ENCODE data around the gene TRAPPC5. TPM values are rescaled to one million over a fixed set of nuclear protein-coding genes. Genes with fewer than 3 reads are reported as not detected.
A peak's percentile ranks its signal among the peaks of the same experiment; 100 is the strongest.

The TRAPPC5 gene
- total RNA-seq, 1 experiment from 2014 or later: 101 TPM

DNA sequence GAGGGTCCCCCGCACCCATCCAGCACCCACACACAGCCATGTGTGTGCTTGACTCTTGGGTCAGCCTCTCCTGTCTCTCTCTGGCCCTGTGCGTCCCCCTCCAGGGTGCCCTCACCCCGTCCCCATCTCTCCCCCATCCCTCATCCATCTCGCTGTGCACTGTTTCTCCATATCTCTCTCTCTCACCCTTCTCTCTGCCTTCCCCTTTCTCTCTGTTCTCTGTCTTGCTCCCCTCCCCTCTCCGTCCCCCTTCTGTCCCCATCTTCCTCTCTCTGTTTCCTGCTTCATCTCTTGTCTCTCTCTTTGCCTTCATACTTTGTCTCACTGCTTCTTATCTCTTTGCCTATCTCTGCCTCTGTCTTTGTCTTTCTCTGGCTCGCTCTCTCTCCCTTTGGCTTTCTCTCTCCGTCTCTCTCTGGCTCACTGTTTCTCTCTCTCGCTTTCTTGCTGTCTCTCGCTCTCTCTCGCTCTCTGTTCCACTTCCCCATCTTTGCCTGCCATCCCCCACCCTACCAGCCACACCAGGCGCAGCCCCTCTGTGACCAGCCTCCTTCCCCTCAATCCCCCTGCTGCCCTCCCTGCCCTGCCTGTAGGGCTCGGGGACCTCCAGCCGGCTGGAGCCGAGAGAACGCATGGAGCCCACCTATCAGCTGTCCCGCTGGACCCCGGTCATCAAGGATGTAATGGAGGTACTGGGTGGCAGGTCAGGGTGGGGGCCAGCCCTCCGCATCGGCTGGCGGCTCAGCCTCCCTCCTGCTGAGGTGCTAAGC lies 34.8 kb upstream of the TRAPPC5 start:
- no peak for DNase-seq (ENCODE audit: low read depth)

GRCh38 chr19:7646426-7646700 lies 34.3 kb upstream of the TRAPPC5 start:
- no peak for DNase-seq (ENCODE audit: low read depth)

GRCh38 chr19:7647156-7647555 lies 33.5 kb upstream of the TRAPPC5 start:
- DNase-seq (ENCODE audit: low read depth): no peak

DNA sequence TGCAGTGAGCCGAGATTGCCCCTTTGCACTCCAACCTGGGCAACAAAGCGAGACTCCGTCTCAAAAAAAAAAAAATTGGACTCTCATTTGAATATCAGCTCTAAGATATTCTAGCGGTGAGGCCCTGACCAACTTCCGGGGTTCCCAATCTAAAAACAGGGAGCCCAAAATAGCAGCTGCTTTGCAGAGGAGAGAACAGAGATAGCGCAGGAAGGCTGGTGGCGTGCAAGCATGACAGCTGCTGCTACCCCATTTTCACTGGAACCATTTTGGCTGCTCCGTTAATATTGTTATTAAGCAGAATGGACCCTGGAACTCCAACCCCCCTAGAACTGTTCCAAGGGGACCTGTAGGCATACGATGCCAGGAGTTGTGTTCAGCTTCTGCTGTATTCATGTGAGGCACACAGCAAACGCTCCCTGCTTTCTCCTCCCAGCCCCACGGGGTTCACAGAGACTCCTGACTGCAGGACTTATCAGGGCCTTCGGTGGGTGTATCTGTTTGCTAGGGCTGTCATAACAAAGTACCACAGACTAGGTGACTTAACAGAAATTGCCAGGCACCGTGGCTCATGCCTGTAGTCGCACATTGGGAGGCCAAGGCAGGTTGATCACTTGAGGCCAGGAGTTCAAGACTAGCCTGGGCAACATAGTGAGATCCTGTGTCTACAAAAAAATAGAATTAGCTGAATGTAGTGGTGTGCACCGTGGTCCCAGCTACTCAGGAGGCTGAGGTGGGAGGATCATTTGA lies 32.2 kb upstream of the TRAPPC5 start:
- no peak for DNase-seq (ENCODE audit: low read depth)

- no peak for DNase-seq (ENCODE audit: low read depth)
Observed at GRCh38 chr19:7650148-7650547, 30.5 kb upstream of the TRAPPC5 start.

DNA sequence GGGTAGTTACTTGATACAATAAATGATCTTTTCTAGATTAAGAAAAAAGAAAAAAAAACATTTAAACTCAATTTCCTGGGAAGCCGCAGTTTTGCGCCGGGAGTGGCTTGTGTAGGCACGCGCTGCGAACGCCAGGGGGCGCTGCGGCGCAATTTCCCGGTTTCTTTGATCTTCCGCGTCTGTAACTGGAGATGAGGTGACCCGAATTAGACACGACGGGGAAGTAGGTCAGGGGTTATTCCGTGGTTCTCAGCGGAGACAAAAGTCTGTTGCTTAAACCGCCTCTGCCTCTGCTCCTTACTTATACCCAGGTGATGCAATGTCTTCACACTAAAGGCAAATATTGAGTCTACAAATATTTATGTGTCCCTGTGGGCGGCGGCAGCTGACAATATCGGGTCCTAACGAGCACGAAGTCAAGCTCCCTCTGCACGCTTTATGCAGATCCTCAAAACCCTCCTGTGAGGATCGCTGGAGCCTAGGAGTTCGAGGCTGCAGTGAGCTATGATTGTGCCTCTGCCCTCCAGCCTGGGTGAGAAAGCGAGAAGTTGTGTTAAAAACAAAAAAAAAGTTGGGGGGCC lies 28.5 kb upstream of the TRAPPC5 start:
- DNase-seq (ENCODE audit: low read depth): peak; percentile 71

GRCh38 chr19:7654401-7654800 lies 26.2 kb upstream of the TRAPPC5 start:
- DNase-seq (ENCODE audit: low read depth): peak; percentile 64

DNA sequence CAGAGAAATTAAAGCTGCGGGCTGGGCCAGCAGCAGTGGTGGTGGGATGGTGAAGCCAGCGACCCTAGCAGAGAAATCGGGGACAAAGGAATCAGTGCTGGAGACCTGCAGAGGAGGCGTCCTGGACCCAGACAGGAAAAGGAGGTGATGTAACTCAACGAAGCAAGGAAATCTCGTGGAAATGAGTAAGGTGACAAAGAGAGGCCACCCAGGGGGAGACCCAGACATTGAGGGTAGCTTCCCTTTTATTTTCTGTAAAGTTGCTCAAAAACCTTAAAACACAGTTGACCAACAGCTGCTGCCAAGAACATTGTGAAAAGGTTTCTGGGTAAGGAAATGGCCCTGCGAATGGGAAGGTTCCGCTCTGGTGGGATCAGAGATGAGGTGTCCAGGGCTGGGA lies 25.1 kb upstream of the TRAPPC5 start:
- DNase-seq (ENCODE audit: low read depth): no peak

DNA sequence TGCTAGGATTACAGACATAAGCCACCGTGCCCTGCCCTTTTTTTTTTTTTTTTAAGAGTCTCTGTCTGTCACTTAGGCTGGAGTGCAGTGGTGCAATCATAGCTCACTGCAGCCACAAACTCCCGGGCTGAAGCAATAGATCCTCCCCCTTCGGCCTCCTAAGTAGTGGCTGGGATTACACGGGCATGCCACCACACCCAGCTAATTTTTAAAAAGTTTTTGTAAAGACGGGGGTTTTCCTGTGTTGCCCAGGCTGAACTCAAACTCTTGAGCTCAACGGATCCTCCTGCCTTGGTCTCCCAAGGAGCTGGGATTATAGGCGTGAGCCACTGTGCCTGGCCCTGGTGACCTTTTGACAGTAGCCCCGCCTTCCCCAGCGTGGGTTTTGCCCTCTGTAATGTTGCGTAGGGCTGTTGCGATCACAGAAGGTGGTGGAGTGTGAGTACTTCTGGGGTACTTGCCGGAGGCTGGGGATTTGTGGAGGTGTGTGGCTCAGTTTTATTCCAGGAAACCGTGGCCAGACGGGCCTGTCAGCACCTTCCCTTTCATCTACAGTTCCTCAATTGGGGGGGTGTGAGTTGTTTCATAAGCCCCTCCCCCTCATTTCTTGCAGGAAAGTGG lies 23.4 kb upstream of the TRAPPC5 start:
- DNase-seq (ENCODE audit: low read depth): no peak

DNA sequence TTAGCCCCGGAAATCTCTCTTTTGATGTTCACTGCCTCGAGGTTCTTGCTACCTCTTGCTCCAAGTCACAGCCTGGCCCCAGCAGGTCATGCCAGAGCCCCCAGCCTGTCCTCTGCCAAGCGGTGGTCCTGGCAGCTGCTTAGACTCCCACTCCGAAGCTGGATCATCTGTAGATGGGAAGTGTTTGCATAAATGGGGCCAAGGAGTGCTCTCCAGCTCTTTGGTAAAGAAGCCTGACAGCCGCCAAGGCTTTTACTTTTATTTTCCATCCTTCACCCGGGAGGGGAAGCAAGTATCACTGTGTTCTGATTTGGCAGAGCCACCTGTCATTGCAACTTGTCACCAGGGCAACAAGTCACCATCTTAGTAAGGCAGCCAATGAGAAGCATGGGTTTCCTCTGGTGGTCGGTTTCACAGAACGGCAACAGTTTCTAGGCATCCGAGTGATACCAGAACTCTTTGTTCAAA lies 22.4 kb upstream of the TRAPPC5 start:
- peak; percentile 20 for DNase-seq (ENCODE audit: low read depth)

GRCh38 chr19:7661744-7662538 lies 18.7 kb upstream of the TRAPPC5 start:
- no peak for DNase-seq (ENCODE audit: low read depth)

GRCh38 chr19:7662657-7663056 lies 18.0 kb upstream of the TRAPPC5 start:
- DNase-seq (ENCODE audit: low read depth): no peak

- no peak for DNase-seq (ENCODE audit: low read depth)
Observed at GRCh38 chr19:7663706-7664105, 16.9 kb upstream of the TRAPPC5 start.

GRCh38 chr19:7665076-7665475 lies 15.6 kb upstream of the TRAPPC5 start:
- DNase-seq (ENCODE audit: low read depth): no peak

- no peak for DNase-seq (ENCODE audit: low read depth)
Observed at GRCh38 chr19:7668842-7669241, 11.8 kb upstream of the TRAPPC5 start, which contains the start of gene RETN. RETN (plus strand) TSS chr19:7669049; CDS start chr19:7669327, 278 bp downstream.

- DNase-seq (ENCODE audit: low read depth): no peak
Observed at GRCh38 chr19:7669641-7670040, 11.0 kb upstream of the TRAPPC5 start.

DNA sequence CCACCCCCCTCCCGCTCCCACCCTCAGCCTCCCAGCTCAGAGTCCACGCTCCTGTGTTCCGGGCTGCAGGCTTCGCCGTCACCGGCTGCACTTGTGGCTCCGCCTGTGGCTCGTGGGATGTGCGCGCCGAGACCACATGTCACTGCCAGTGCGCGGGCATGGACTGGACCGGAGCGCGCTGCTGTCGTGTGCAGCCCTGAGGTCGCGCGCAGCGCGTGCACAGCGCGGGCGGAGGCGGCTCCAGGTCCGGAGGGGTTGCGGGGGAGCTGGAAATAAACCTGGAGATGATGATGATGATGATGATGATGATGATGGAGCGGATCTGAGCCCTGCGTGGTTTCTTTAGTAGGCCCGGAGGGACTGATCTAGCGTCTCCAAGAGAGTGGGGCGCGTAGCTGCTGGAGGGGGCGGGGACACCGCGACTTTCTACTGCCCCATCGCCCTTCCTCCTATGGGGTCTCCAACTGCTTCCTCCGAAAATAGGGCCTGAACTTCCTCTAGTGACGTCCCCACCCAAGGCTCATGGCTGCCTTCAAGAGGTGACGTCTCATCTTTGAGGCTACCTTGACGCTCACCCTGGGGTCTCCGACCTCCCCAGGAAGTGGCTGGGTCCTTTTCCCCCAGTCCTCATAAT lies 10.4 kb upstream of the TRAPPC5 start:
- DNase-seq (ENCODE audit: low read depth): no peak

GRCh38 chr19:7670790-7671189 lies 9.8 kb upstream of the TRAPPC5 start:
- DNase-seq (ENCODE audit: low read depth): no peak

DNA sequence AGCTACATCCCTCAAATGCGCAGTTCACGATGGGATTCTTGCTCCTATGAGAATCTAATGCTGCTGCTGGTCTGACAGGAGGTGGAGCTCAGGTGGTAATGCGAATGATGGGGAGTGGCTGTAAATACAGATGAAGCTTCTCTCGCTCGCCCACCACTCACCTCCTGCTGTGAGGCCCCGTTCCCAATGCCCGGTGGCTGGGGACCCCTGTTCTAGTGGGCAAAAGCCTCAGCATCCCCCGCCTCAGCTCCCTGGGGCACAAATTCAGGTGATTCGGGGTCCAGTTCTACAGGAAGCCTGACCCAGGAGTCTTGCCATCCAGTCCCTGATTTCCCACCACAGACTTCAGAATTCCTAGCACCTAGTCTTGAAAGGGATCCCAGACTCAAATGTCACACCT lies 8.1 kb upstream of the TRAPPC5 start:
- no peak for DNase-seq (ENCODE audit: low read depth)

DNA sequence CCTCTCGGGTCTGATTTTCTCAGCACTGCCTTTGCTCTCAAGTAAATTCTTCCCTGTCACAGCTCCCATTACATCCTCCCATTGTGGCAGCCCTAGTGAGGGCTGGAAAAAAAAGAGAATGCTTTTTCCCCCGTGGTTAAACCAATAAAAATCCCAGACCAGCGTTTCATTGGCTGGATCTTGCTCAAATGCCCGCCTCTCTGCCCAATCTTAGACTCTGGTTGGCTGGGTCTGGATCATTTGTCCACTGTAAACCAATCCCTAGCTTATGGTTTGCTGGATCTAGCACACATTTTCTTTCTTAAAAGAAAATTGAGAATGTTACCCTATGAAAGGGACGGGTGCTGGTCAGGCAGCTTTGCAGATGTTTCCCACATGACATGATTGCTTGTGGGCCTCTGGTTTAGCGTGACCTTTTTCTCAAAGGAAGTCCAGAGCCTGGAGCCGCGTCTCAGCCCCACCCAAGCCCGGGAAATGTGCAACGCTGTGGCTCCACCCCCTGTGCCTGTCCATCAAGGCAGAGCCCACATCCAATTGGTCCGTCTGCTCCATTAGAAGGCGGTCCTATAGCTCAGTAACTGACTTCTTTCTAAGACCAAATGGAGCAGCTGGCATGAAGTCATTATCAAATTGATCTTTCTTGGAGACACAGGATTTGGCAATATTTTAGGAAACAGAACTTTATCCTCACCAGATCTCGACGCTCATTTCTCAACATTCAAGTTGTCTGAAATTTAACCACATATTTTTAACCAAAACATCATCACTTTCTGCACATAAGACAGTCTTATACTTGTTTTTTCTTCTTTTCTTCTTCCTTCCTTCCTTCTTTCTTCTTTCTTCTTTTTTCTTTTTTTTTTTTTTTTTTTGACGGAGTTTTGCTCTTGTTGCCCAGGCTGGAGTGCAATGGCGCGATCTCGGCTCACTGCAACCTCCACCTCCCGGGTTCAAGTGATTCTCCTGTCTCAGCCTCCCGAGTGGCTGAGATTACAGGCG lies 6.3 kb upstream of the TRAPPC5 start:
- DNase-seq (ENCODE audit: low read depth): peak; percentile 40
